ENCODE measurements around the gene RIN1. TPM values are rescaled to one million over a fixed set of nuclear protein-coding genes. Genes with fewer than 3 reads are reported as not detected.

Gene RIN1
- total and polyA plus RNA-seq, 2 experiments from 2014 or later = 6.2 to 9.5 TPM

DNA sequence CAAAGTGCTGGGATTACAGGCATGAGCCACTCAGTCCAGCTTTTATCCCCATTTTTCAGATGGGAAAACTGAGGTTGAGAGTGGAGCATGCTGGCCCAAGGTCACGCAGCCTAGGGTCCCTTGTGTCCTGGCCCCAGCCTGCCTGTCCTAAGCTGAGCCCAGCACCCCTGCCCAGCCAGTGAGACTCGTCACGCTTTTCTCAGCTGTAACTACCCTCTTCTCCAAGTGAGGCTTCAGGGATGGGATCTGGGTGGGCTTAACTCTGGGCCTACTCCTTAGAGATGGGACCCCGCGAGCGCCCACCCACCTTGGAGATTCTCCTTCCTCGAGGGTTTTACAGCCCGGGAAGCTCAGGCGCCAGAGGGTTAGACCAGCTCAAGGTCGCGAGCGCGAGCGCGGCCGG is 44.9 kb downstream of the RIN1 start:
- peaks cover 22% of the 10 kb centered on the region for H3K79me2 ChIP-seq
- no peaks in the 10 kb centered on the region for H3K9me2 ChIP-seq (replicated peaks; ENCODE audit: insufficient read depth)
- H3K4me2 ChIP-seq = peak overlapping the region; percentile 92
- WGBS (ENCODE audit: low lambda C conversion rate, missing lambda C conversion rate) = 17% methylated on average over 16 of the region's 16 CpGs
- H3K36me3 ChIP-seq (replicated peaks; ENCODE audit: insufficient read depth, low read depth) = no peaks in the 10 kb centered on the region
- peaks cover 15% of the 10 kb centered on the region for H3K4me1 ChIP-seq (ENCODE audit: insufficient read depth)
- TF ChIP-seq EZH2 (IDR thresholded peaks at IDR 0.05; ENCODE audit: borderline replicate concordance) = peak; percentile 38
- TF ChIP-seq, protein P1, sequence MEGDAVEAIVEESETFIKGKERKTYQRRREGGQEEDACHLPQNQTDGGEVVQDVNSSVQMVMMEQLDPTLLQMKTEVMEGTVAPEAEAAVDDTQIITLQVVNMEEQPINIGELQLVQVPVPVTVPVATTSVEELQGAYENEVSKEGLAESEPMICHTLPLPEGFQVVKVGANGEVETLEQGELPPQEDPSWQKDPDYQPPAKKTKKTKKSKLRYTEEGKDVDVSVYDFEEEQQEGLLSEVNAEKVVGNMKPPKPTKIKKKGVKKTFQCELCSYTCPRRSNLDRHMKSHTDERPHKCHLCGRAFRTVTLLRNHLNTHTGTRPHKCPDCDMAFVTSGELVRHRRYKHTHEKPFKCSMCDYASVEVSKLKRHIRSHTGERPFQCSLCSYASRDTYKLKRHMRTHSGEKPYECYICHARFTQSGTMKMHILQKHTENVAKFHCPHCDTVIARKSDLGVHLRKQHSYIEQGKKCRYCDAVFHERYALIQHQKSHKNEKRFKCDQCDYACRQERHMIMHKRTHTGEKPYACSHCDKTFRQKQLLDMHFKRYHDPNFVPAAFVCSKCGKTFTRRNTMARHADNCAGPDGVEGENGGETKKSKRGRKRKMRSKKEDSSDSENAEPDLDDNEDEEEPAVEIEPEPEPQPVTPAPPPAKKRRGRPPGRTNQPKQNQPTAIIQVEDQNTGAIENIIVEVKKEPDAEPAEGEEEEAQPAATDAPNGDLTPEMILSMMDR (IDR thresholded peaks at IDR 0.05; ENCODE audit: poor library complexity) = no peak
- H2AFZ ChIP-seq = no peak overlapping the region
- H4K20me1 ChIP-seq (ENCODE audit: insufficient read depth, poor library complexity, severe bottlenecking) = no peaks in the 10 kb centered on the region
- H3K4me3 ChIP-seq = no peak overlapping the region
- no peak for DNase-seq (ENCODE audit: low spot score)
- peaks cover 30% of the 10 kb centered on the region for H3K27me3 ChIP-seq
- H3K9me3 ChIP-seq (ENCODE audit: low read depth) = no peaks in the 10 kb centered on the region
- H3K27ac ChIP-seq = peak overlapping the region; percentile 3

DNA sequence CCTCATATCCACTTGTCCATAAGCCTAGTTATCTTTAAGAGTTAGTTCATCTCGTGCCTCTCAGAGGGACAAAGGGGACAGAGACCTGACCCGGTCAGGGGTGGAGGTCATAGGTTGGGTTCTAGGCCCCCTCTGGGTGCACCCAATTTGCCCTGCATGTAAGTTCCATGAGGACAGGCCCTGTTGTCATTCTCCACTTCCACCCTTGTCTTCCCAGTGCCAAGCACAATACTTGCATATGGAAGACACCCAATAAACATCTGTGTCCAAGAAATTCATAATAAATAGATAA is 46.0 kb downstream of the RIN1 start:
- Histone ChIP-seq H3K4me1 (ENCODE audit: insufficient read depth) (peaks cover 15% of the 10 kb centered on the region), H3K79me2 (peaks cover 32% of the 10 kb centered on the region), H2AFZ (no peak overlapping the region), H3K9me2 (replicated peaks; ENCODE audit: insufficient read depth) (no peaks in the 10 kb centered on the region), H3K36me3 (replicated peaks; ENCODE audit: insufficient read depth, low read depth) (no peaks in the 10 kb centered on the region), H3K9me3 (ENCODE audit: low read depth) (no peaks in the 10 kb centered on the region), H3K27me3 (peaks cover 30% of the 10 kb centered on the region), H3K27ac (peak overlapping the region; percentile 89), H4K20me1 (ENCODE audit: insufficient read depth, poor library complexity, severe bottlenecking) (no peaks in the 10 kb centered on the region), H3K4me2 (peak overlapping the region; percentile 83), H3K4me3 (no peak overlapping the region)
- TF ChIP-seq EZH2 (IDR thresholded peaks at IDR 0.05; ENCODE audit: borderline replicate concordance) = no peak
- TF ChIP-seq EZH2phosphoT487 (IDR thresholded peaks at IDR 0.05; ENCODE audit: low read depth, severe bottlenecking, unreplicated experiment) = no peak
- TF ChIP-seq, protein P1 (IDR thresholded peaks at IDR 0.05; ENCODE audit: poor library complexity) = no peak
- DNase-seq (ENCODE audit: low spot score) = no peak
- WGBS (ENCODE audit: low lambda C conversion rate, missing lambda C conversion rate) = 88% methylated on average over 2 of the region's 2 CpGs

DNA sequence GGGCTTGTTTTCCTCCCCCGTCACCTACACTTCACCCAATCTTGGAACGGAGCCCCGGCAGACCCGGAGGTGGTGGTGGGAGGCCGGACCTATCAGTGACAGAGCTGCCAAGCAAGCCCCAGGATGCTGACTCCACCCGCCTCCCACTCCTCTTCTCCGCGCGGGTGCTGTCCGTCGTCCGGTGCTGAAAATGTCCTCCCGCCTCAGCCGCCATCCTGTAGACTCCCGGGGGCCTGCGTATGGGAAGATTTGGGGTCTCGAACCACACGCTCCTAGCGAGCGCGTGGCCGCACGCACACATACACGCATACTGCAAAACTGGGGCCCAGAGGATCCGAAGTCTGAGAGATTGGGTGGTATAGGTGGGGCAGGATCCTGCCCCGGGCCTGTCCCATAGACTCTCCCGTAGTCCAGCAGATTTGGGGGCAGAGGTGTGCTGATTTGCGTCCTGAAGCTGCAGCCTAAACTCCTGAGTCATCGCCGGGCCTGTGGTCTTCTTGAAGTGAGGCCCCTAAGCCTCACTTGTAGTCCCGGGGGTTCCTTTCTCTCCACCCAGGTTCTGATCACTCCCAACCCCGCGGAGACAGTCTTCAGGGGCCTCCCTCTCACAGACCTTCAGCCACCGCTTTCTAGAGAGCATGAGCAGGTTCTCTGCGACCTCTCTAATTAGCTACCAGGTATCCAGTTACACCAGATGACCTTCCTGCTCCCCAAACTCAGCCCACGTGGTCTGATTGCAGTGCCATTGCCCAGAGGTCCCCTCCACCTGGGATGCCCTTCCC is 46.5 kb downstream of the RIN1 start:
- TF ChIP-seq EZH2phosphoT487 (IDR thresholded peaks at IDR 0.05; ENCODE audit: low read depth, severe bottlenecking, unreplicated experiment) (no peak), EZH2 (IDR thresholded peaks at IDR 0.05; ENCODE audit: borderline replicate concordance) (no peak)
- TF ChIP-seq, protein P1 (IDR thresholded peaks at IDR 0.05; ENCODE audit: poor library complexity) = no peak
- peak overlapping the region; percentile 83 for H3K4me2 ChIP-seq
- no peaks in the 10 kb centered on the region for H4K20me1 ChIP-seq (ENCODE audit: insufficient read depth, poor library complexity, severe bottlenecking)
- peak; percentile 90 for DNase-seq (ENCODE audit: low spot score)
- WGBS (ENCODE audit: low lambda C conversion rate, missing lambda C conversion rate) = 14% methylated on average over 36 of the region's 36 CpGs
- peak overlapping the region; percentile 89 for H3K27ac ChIP-seq
- peak overlapping the region; percentile 31 for H3K4me3 ChIP-seq
- H3K79me2 ChIP-seq = peaks cover 35% of the 10 kb centered on the region
- H2AFZ ChIP-seq = no peak overlapping the region
- no peaks in the 10 kb centered on the region for H3K9me2 ChIP-seq (replicated peaks; ENCODE audit: insufficient read depth)
- peaks cover 30% of the 10 kb centered on the region for H3K27me3 ChIP-seq
- peaks cover 15% of the 10 kb centered on the region for H3K4me1 ChIP-seq (ENCODE audit: insufficient read depth)
- H3K9me3 ChIP-seq (ENCODE audit: low read depth) = no peaks in the 10 kb centered on the region
- no peaks in the 10 kb centered on the region for H3K36me3 ChIP-seq (replicated peaks; ENCODE audit: insufficient read depth, low read depth)

Data from hepatocyte (in vitro differentiated cells).